Transverse colon (tissue), 4 donors: ENCODE results near the gene KRT8. TPM values are rescaled to one million over a fixed set of nuclear protein-coding genes. Genes with fewer than 3 reads are reported as not detected.
"Not testable (repeated sequence)": the region's sequence is repeated elsewhere in the genome, so short reads cannot be mapped to it uniquely, and the experiment has no call there.

Experiments used
- DNase-seq: peaks from one replicate; pipeline ENCODE4 v3.0.0-alpha.2; 2019
- H3K27ac ChIP-seq, 4 donors: fragments of 200-600 bp; sonication (generic); 2 replicates each; pipeline ENCODE4 v1.5.1; 2016 to 2018; ENCODE audit warnings: inconsistent platforms in 4 of 4
- H3K27me3 ChIP-seq: fragments of 200-600 bp; sonication (generic); 2 replicates; pipeline ENCODE4 v1.5.1; 2017; ENCODE audit warnings: inconsistent platforms
- H3K36me3 ChIP-seq, 4 donors: fragments of 200-600 bp; sonication (generic); 2 replicates each; pipeline ENCODE4 v1.5.1; 2017 to 2019; ENCODE audit warnings: inconsistent platforms in 4 of 4
- H3K4me1 ChIP-seq, 4 donors: fragments of 200-600 bp; sonication (generic); 2 replicates each; pipeline ENCODE4 v1.5.1; 2017 to 2020; ENCODE audit warnings: inconsistent platforms in 4 of 4
- H3K4me3 ChIP-seq, 4 donors: fragments of 200-600 bp; sonication (generic); 1 replicate in 1 of 4; 2 replicates in 3 of 4; pipeline versions ENCODE4 v1.5.1 to v1.6.1; 2017 to 2019; ENCODE audit warnings: inconsistent platforms in 4 of 4
- H3K9me3 ChIP-seq, 2 donors: fragments of 200-600 bp; sonication (generic); 2 replicates each; pipeline ENCODE4 v1.5.1; 2017 to 2019; ENCODE audit warnings: inconsistent platforms in 2 of 2
- CTCF ChIP-seq, 5 experiments: fragments of 200-600 bp in 3 of 5; fragments of 450-650 bp in 2 of 5; sonication (generic) in 3 of 5; IDR thresholded peaks; 1 replicate in 2 of 5; 2 replicates in 3 of 5; pipeline ENCODE4 v1.5.1; 2016 to 2017; ENCODE audit warnings: antibody characterized with exemption in 5 of 5, inconsistent platforms in 3 of 5, mild to moderate bottlenecking in 2 of 5, moderate library complexity in 1 of 5
- EP300 ChIP-seq: sonication (generic); formaldehyde crosslinking; IDR thresholded peaks from one replicate; pipeline ENCODE4 v1.6.1; 2017; ENCODE audit warnings: antibody characterized with exemption, low read depth
- POLR2A ChIP-seq: fragments of 450-650 bp; IDR thresholded peaks from one replicate; pipeline ENCODE4 v1.6.1; 2016; ENCODE audit warnings: antibody characterized with exemption, mild to moderate bottlenecking, moderate library complexity
- POLR2AphosphoS5 ChIP-seq, 3 donors: sonication (generic); formaldehyde crosslinking; IDR thresholded peaks; one replicate each; pipeline ENCODE4 v1.6.1; 2016; ENCODE audit warnings: antibody characterized with exemption in 3 of 3
- WGBS, 2 donors: methylation state at CpG; one replicate each; pipeline ENCODE4 v1.1.5; 2018; ENCODE audit warnings: low coverage in 1 of 2; 5-methylcytosine and 5-hydroxymethylcytosine counted together
- in situ Hi-C, 4 donors: fragments of 200-750 bp; cut with MboI; loops; one replicate each; pipeline versions ENCODE4 v1.15.0 to v1.15.1; 2017; ENCODE audit warnings: low sequenced_read_pairs in 3 of 4, low pct_ligation_motif_present in 1 of 4, low pct_unique_long_range_greater_than_20kb in 1 of 4
- intact Hi-C: fragments of 100-400 bp; cut with DNase I; formaldehyde crosslinking; loops from one replicate; pipeline ENCODE4 v1.15.1; 2023; ENCODE audit warnings: low total_unique reads
- total RNA-seq, 4 donors: library from RNA; depleted of rRNA; stranded (reverse); fragments of >200 nt; gene quantifications; one replicate each; pipeline ENCODE4 v1.1.0, GENCODE V29; 2016

The KRT8 gene
- total RNA-seq, 4 donors from 2014 or later, result 1,016 to 3,505 (median 2,245) TPM

DNA sequence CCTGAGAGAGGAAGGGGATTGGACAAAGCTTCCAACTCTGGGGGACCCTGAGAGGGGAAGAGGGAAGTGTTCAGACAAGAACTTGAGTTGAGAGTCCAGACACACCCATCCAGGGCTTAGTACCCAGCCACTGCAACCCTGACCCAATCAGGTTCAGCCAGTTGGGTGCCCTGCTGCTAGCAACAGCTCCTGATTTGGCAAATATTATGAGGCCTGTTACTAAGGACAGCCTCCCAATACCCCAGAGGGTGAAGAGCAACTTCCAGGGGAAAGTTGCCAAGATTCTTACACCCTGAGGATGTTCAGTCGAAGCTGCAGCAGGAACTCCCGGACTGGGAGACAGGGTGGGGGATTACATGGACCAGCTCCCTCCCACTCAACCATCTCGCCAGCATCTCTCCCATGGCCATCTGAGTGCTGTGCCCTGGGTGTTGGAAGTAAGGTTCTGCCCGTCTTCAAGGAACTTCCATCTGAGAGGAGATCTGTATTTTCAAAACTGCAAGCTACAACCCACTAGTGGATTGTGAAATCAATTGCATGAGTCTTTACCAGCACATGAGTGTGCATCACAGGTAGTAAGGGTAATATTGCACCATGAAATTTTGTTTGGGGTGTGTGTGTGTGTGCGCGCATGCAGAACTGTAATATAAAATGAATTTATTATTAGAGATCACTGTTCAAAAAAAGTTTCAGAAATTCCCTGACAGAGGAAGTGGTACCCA is 44.6 kb downstream of the KRT8 start:
- no peaks in the 10 kb centered on the region for H3K4me1 ChIP-seq
- in situ Hi-C loops (loop anchor here in 2 of 4 donors (10.0 to 25.0 kb wide), 2 partner anchors 473 to 475 kb away; partner anchors contain the start of gene KRT84 (in 2 of the 2)), intact Hi-C loops (no loop called here)
- no peaks in the 10 kb centered on the region for H3K27me3 ChIP-seq
- no peak overlapping the region for H3K27ac ChIP-seq
- H3K4me3 ChIP-seq, result no peak overlapping the region
- 58 to 100% methylated on average over 2 to 6 of the region's 6 CpGs for WGBS, 2 donors
- H3K36me3 ChIP-seq, result no peaks in the 10 kb centered on the region
- no peaks in the 10 kb centered on the region for H3K9me3 ChIP-seq
- TF ChIP-seq POLR2AphosphoS5 (IDR thresholded peaks at IDR 0.05) (no peak), EP300 (no peak), CTCF (IDR thresholded peaks at IDR 0.05) (no peak), POLR2A (no peak)
- no peak for DNase-seq

- in situ Hi-C loops (loop anchor here in 1 of 4 donors (25.0 kb wide), 1 partner anchor 470 kb away; the partner anchor contains the start of gene KRT84), intact Hi-C loops (no loop called here)
- Histone ChIP-seq H3K27me3 (no peaks in the 10 kb centered on the region), H3K9me3 (no peaks in the 10 kb centered on the region), H3K27ac (no peak overlapping the region), H3K36me3 (no peaks in the 10 kb centered on the region), H3K4me1 (no peaks in the 10 kb centered on the region), H3K4me3 (no peak overlapping the region)
- TF ChIP-seq POLR2AphosphoS5 (IDR thresholded peaks at IDR 0.05) (no peak), EP300 (no peak), POLR2A (no peak), CTCF (IDR thresholded peaks at IDR 0.05) (no peak)
- 83 to 90% methylated on average over 1 to 3 of the region's 3 CpGs for WGBS, 2 donors
- no peak for DNase-seq
Measured at GRCh38 chr12:52857500-52857899, 47.4 kb downstream of the KRT8 start.

DNA sequence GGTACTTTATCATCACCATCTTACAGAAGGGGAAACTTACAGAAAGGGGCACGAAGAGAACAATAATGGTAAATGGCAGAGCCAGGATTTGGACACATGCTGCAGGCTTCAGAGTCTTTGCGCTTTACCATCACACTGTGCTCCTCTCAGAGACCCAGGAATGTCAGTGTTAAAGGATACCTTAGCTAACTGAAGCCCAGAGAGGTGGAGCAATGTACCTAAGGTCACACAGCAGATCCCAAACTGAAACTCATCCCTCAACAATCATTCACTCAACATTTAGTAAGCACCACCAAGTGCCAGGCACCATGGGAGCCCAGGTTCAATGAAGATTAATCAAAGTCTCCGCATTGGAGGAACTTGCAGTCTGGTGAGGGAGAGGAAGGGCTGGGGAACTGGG is 48.1 kb downstream of the KRT8 start:
- in situ Hi-C loops, result loop anchor here in 1 of 4 donors (25.0 kb wide), 1 partner anchor 469 kb away; the partner anchor contains the start of gene KRT84

GRCh38 chr12:52856077-52856476 is 48.8 kb downstream of the KRT8 start:
- H3K9me3 ChIP-seq, H3K4me1 ChIP-seq, H3K36me3 ChIP-seq, intact Hi-C loops, H3K27me3 ChIP-seq, H3K4me3 ChIP-seq, H3K27ac ChIP-seq, DNase-seq: not testable (repeated sequence)
- 91 to 100% methylated on average over 2 of the region's 2 CpGs for WGBS, 2 donors
- in situ Hi-C loops, result loop anchor here in 1 of 4 donors (25.0 kb wide), 1 partner anchor 469 kb away; the partner anchor contains the start of gene KRT84

More for the DNA sequence above, 48.1 kb downstream of the KRT8 start:
- Histone ChIP-seq H3K36me3 (no peaks in the 10 kb centered on the region), H3K27ac (no peak overlapping the region), H3K4me1 (no peaks in the 10 kb centered on the region), H3K4me3 (no peak overlapping the region), H3K27me3 (no peaks in the 10 kb centered on the region), H3K9me3 (no peaks in the 10 kb centered on the region)
- WGBS, 2 donors, result 78 to 80% methylated on average over 1 to 3 of the region's 3 CpGs
- intact Hi-C loops, result no loop called here
- no peak for DNase-seq
- TF ChIP-seq POLR2A (no peak), POLR2AphosphoS5 (IDR thresholded peaks at IDR 0.05) (no peak), EP300 (no peak), CTCF (IDR thresholded peaks at IDR 0.05) (no peak)
